Measurements from ENCODE around the gene LYZL1.
"Not testable (repeated sequence)": the region's sequence is repeated elsewhere in the genome, so short reads cannot be mapped to it uniquely, and the experiment has no call there.

Gene LYZL1

DNA sequence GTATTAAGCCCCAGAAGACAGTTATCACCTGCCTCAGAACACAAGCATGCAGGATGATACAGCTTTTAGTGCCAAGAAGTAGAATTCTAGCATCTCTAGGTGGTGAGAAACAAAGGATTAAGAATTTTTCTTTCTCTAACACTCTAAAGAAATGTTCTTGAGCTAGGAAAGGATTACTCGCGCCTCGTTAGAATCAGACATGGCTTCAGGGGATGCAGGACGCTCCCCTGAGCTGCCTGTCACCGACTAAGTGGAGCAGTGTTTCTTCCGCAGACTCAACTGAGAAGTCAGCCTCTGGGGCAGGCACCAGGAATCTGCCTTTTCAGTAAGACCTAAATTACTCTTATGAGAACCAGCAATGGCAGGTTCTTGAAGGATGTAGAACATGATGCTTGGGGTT, at the start of gene LYZL1:
TSS of gene LYZL1 (plus strand) at position 165 of the 400 bp plus-strand sequence. CDS start 2,798 bp downstream, outside the sequence.
- in situ Hi-C loops (cut with MboI; ENCODE audit: low sequenced_read_pairs), result not testable (repeated sequence)

DNA sequence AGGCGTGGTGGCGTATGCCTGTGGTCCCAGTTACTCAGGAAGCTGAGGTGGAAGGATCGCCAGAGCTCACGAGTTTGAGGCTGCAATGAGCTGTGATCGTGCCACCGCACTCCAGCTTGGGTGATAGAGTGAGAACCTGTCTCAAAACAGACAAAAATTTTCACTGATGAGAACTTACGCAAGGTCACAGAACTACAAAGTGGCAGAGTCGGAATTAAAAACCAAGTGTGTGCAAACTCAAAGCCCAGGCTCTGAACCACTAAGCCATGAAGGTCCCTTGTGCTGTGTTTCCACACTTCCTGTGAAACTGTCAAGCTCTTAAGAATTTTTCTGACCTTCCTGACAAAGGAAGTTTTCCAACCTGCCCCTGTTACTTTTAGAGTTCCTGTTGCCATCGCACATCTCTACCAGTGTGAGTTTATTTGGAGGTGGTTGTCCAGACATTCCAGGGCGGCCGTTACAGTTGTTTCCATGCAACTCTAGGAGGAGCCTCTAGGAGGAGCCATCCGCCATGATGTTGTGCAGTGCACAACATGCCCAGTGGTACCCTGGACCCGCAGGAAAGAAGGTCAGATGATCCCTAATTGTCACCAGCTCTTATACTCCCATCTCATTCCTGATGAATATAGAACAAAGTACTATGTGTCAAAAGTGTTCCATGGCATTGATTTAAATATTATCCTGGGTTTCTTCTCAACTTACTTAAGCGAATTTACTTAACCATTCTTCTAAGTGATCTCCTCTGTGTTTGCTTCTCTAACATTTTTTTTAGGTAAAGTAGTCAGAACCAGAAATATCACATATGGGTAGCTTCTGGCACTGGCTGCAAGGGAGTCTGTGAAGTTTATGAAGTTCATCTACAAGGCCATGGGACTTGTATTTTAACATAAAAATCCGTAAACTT, 49.0 kb upstream of the LYZL1 start:
- in situ Hi-C loops (cut with MboI; ENCODE audit: low sequenced_read_pairs), result no loop called here

DNA sequence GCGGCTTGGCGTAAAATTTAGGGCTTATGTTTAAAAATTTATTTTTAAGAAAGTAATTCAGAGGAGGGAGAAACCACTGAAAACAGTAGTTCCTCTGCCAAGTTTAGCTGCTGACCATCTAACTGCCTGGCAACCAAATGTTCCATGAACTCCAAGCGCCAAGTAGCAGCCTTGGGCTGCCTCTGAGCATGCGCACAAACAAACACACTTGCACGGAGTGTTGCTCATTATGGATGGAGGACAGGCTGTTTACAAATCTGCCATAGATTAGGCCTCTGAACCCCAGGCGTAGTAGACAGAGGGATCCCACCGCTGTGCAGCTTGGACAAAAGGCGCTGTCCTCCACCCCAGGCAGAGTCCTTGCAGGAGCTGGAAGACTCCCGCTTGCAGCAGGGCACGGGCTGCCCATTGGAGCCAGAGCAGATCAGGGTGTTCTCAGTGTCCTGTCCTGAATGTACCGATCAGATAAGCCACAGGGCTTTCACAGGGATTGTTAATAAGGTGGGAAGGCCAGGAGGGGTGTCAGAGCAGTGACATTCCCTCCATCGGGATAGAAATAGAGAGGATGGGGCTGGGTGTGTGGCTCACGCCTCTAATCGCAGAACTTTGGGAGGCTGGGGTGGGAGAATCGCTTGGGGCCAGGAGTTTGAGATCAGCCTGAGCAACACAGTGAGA, 47.7 kb upstream of the LYZL1 start:
- in situ Hi-C loops (cut with MboI; ENCODE audit: low sequenced_read_pairs), result no loop called here

DNA sequence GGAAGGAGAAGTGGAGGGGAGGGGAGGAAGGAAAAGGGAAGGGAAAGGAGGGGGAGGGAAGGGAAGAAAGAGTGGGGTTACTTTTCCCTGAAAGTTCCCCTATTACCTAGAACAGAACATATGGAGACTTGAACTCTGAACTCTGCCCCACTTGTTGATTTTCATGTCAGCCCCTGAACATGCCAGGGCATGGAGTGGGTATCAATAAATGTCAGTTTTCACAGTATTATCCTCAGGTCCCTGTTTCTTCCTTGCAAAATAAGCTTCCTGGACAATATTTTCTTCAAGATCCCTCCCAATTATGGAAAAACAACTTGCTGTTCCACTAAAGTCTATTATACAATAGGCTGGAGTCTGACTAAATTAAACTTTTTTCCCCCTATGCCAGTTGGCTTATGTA, 46.9 kb upstream of the LYZL1 start:
- in situ Hi-C loops (cut with MboI; ENCODE audit: low sequenced_read_pairs), result no loop called here

DNA sequence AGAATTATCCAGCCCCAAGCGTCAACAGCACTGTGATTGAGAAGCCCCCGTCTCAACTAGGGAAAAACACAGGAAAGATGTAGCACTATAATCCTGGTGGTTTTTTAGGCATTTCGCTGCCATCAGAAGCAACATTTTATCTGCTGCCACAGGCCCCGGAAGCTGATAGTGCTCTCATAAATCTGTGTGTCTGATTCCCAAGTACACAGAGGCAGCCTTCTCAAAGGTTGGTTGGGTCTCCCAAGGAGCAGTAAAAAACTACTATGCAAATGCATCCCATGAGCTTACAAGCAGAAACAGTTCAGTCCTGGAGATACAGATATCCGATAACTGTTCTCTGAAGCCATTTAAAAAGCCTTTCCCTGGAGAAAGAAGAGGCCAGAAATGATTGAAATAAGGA, 45.8 kb upstream of the LYZL1 start:
- in situ Hi-C loops (cut with MboI; ENCODE audit: low sequenced_read_pairs), result no loop called here

DNA sequence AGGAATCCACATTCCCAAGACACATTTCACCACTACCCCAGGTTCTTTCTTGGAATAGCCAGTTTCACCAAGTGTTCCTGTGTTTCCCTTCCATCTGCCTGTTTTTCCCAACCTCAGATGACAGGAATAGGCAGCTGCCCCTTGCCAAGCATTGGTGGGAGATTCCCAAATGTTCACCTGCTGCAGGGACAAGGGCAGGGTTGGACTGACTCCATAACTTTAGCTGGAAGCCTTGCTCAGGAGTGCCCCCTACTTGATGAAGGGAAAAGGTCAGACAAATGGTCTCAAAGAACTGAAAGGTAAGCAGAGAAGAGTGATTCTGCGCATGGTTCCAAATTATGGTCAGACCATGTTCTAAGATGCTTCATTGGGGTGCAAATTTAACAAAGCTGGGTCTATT, 45.1 kb upstream of the LYZL1 start:
- in situ Hi-C loops (cut with MboI; ENCODE audit: low sequenced_read_pairs), result no loop called here

DNA sequence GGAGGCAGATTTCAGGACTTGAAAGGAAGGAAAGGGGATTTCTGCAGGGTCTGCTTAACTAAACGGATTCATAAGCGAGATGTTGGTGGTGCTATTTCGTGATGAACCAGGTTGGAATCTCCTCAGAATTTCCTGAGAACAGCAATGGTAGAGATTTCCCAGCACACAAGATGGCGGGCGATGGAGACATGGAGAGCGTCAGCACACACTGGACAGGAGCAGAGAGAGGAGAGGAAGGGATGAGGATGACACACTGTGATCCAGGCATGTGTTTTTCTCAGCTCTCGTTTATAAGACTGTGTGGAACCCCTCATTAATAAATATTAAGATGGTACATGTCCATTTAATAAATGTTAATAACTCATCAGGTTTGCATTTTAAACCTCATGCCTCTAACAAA, 43.9 kb upstream of the LYZL1 start:
- in situ Hi-C loops (cut with MboI; ENCODE audit: low sequenced_read_pairs), result no loop called here

DNA sequence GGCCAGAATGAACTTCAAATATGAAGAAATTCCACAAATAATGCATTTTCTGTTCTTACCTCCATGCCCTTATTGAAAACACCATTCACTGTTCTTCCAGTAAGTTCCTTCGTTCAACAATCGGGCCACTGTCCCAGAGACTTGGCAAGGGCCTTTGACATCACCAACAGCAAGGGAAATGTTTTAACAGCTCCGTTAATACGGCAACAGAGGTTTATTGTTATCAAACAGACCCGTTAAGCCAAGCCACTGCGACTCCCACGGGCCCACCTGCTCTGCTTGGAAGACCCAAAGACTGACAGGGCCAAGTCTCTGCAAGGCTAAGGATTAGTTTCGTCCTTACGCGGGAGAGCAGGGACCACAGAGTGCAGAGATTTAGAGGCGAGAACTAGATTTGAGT, 43.4 kb upstream of the LYZL1 start:
- in situ Hi-C loops (cut with MboI; ENCODE audit: low sequenced_read_pairs), result no loop called here

DNA sequence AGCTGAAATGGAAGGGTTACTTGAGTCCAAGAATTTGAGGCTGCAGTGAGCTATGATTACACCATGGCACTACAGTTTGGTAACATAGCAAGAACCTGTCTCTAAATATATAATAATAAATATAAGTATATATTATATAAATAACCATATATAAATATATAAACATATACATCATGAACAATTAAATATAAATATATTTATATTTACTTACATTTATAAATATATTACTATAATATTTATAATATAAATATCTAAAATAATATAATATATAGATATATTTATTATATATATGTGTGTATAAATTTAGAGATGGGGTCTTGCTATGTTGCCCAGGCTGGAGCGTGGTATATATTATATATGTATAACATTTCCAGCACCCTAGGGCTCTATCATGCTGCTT, 42.4 kb upstream of the LYZL1 start:
- in situ Hi-C loops (cut with MboI; ENCODE audit: low sequenced_read_pairs), result no loop called here

DNA sequence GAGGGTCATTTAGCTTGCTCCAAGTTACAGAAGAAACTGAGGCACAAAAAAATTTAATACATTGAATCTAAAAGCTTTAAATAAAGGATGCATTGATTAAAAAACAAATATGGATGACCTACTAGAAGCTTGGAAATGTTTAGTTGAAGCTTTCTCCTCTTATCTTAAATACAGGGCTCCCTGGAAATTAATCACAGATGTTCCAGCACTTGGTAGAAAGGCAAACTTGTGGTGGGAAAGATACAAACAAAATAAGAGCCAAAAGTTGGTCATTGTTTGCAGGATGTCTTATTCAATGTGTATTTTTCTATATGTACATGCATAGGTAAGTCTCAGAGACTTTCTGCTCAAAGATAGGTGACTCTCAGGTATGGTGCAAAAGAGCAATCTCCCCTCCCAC, 40.7 kb upstream of the LYZL1 start:
- in situ Hi-C loops (cut with MboI; ENCODE audit: low sequenced_read_pairs), result no loop called here

DNA sequence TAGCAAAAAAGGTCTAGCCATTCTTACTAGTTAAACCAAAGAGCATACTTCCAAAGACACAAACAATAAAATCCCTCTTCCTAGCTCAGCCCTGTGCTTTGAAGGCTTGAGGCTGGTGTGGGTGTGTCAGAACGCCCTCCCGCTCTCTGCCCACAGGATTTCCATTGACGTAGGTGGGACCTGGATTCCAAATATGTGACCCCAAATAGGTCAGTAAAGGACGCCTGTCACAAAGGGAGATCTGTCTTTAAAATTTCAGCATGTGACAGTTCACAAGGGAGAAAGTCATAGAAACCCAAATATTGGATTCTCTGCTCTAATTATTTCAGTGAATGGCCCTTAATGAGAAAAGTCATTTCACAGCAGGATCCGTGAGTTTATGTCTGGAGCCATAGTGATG, 39.9 kb upstream of the LYZL1 start:
- in situ Hi-C loops (cut with MboI; ENCODE audit: low sequenced_read_pairs), result no loop called here

DNA sequence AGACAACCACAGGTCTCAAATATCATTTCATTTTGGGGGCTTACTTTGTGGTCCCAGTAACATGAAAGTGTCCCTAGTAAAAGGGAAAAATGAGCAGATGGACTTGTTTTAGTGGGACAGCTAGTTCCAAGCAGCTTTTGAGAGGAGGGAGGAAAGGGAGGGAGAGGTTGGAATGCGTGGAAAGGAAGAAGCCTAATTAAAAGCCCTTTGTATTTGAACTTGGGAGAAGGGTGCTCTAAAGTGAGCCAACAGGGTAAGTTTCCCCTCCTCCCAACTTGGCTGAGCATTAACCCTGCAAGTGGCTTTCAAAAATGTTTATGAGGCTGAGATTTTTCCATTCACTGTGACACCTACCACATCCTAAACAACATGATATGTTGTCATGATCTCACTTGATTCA, 38.8 kb upstream of the LYZL1 start:
- in situ Hi-C loops (cut with MboI; ENCODE audit: low sequenced_read_pairs), result no loop called here

DNA sequence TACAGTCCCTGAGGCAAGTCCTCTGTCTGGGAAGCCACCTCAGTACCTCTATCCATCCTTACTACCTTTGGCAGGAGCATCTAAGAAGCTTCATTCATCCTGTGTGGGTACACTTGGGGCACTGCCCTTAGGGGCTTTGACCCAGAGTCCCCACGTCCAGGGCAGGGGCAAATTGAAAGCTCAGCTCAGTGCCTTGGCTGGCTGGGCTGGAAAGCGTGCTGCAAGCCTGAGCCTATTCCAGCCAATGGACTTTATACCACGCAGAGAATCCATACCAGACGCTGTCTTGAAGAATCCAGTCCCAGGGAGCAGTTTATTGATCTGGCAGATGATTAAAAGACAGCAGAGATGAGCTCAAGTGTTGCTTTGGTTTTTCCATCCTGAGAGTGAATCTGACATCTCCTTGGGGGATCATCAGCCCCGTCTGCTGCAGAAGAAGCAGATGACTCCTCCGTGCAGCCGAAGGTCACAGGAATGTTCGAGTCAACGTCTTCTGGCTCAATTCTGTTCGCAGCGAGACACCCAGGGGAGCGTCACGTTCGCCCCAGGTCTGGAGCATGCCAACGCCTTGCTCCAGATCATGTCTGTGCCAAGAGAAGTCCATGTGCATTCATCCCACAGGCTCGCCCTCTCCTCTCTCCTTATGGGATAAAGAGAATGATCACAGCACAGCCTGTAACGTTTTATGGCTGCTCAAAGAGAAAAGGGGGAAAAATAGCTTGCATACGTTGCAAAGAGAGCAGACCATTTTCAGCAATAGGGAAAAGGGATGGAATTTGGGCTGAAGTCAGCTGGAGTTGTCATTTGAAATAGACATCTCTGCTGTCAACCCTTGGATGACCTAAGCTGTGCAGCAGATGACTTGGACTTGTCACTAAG, 35.8 kb upstream of the LYZL1 start:
- in situ Hi-C loops (cut with MboI; ENCODE audit: low sequenced_read_pairs), result no loop called here

DNA sequence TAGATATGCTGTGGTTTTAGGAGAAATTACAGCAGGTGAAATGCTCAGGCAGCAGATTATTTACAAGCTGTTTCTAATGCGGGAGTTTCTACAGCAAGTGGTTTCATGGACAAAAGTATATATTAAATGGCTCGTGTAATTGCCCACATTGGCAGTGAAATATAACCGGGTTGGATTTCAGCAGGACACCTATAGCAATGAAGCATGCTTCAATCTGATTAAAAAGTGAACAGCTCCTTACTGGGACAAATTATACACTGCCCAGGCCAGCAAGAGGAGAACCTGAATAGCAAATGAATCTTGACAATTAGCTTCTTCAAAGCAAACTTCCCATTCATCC, 35.2 kb upstream of the LYZL1 start:
- in situ Hi-C loops (cut with MboI; ENCODE audit: low sequenced_read_pairs), result no loop called here

DNA sequence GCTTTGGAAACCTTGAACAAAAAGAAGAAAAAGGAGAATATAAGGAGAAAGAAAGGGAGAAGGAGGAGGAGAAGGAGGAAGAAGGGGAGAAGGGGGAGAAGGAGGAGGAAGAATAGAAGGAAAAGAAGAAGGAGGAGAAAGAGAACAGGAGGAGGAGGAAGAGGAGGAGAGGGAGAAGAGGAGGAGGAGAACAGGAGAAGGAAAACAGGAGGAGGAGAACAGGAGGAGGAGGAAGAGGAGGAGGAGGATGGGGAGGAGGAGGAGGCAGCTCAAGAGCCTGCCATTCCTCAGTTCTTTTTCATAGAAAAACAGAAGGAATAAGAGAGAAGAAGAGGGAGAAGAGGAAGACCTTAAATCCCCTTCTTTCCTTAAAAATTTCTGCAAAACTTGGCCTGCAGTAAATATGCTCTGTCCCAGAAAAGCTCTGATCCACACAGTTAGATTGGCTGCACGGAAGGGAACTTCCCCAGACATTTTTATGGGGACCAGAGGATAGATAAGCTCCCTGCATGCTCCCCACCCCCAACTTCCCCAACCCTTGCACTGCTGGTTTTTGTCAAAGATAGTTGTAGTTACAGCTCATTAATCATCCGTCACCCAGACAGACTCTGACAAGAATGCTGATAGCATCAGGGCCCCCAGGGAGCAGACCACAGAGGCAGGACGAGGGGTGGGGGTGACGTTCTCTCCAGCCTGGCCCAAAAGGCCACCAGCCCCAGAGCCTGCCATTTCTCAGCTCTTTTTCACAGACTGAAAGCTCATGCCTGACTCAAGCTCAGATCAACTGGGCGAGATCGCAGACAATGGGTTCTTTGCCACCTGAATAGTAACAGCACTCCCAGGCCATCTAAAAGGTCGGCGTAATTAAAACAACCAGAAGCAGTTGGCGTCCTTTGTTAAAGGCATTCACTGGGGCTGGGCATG, 34.5 kb upstream of the LYZL1 start:
- in situ Hi-C loops (cut with MboI; ENCODE audit: low sequenced_read_pairs), result no loop called here

DNA sequence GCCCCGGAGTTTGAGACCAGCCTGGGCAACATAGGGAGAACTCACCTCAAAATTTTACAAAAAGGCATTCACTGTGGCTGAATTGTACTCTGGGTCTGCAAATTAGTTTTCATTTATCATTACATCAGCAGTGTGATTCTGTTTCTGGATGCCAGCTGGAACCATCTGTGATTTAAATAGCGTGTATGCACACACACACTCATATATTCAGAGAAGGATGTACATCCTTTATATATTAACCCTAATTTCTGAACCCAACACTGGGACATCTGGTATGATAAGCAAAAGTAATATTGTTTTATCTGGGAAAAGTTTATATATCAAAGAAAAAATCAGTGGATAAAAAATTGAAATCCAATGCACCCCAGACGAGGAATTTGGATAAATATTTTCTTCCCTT, 33.8 kb upstream of the LYZL1 start:
- in situ Hi-C loops (cut with MboI; ENCODE audit: low sequenced_read_pairs), result no loop called here

DNA sequence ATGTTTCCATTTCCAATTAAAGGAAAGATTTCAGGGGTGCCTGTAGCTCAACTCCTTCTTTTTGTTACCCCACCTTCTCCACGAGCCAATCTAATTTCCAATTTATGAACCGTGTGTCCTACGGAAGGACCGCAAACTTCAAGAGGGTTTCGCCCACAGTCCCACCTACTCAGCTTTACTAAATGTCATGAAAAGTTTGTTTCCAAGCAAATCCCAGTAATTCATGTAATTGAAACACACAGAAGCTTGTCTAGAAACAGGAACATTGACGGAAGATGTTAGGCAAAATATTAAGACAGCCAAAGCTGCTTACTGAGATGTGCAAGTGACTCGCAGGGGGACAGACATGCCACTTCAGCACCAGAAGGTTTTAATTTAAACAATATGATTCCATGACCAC, 32.9 kb upstream of the LYZL1 start:
- in situ Hi-C loops (cut with MboI; ENCODE audit: low sequenced_read_pairs), result no loop called here

DNA sequence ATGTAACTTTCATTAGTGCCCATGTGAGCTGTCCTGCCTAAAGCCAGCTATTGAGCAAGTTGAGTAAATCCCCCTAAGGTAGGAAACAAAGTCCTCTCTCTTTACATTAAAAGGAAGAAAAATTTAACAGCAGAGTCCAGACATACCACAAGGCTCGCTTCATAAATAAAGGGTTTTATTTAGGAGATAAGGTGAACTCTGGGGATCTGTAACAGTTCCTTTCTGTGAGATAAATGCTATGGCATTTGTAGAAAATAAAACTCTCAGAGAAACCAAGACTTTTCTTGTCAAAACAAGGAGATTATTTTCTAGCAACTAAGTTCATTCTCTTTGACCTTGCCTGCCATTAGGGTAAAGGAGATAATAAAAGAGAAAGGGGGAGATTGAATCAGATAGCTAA, 32.3 kb upstream of the LYZL1 start:
- in situ Hi-C loops (cut with MboI; ENCODE audit: low sequenced_read_pairs), result no loop called here

DNA sequence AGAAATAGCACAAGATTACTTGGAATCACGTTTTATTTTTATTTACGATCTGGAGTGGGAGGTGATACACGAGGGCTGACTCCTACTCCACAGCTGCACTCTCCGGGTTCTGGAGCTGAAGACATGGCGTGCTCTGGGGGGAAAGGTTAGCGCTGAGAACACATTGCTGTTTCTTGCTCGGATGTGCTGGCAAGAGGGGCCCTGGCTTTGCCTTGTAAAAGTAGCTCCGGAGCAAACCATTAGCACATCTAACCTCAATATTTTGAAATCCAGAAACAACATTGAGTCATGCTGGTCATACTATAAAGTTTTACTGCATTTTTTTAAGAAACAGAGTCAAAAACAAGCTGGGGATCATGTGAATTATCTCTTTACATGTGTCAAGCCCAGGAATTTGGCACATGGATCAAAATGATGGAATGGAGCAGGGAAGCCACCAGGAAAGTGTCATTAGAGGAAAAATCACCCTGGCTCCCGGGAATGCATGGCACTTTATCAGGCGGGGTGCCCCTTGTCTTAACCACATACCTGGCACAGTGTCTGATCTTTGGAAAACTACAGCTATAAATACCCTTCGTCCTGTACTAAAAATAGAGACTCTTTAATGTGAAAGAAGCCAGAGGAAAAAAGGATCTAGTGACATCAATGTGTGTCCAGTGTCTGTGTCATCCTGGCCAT, 31.6 kb upstream of the LYZL1 start:
- in situ Hi-C loops (cut with MboI; ENCODE audit: low sequenced_read_pairs), result no loop called here

DNA sequence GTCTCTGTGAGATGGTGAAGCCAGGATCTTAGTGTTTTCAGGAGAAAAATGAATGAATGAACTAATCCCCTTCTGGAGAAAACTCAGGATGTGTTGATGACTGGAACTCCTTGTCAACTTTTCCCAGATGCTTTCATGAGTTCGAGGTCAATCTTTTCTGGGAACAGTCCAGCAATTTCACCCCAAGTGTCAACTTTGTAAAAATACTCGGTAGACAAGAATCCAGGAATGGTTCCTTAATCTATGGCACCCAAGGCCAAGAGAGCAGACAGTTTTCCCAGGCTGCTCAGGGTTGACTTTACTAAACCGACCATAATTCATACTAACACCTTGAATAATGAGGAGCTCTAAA, 31.1 kb upstream of the LYZL1 start:
- in situ Hi-C loops (cut with MboI; ENCODE audit: low sequenced_read_pairs), result no loop called here
